ENCODE data around the gene KLHL28. TPM values are rescaled to one million over a fixed set of nuclear protein-coding genes. Genes with fewer than 3 reads are reported as not detected.
"Not testable (repeated sequence)": the region's sequence is repeated elsewhere in the genome, so short reads cannot be mapped to it uniquely, and the experiment has no call there.

The KLHL28 gene
- total RNA-seq, 2 experiments from 2014 or later: 9.7 to 11.0 TPM

- peaks cover 17% of the 10 kb centered on the region for H3K4me1 Mint-ChIP-seq
These were observed 66.0 kb downstream of the KLHL28 start for GRCh38 chr14:44895716-44896115.

GRCh38 chr14:44893535-44893934, 68.2 kb downstream of the KLHL28 start:
- no peak for DNase-seq
- Mint-ChIP-seq H3K4me1 (peaks cover 13% of the 10 kb centered on the region), H3K4me3 (no peak overlapping the region), H3K27me3 (no peaks in the 10 kb centered on the region), H3K27ac (no peak overlapping the region), H3K36me3 (peaks cover 2% of the 10 kb centered on the region), H3K9me3 (peaks cover 2% of the 10 kb centered on the region)

More at GRCh38 chr14:44895716-44896115, 66.0 kb downstream of the KLHL28 start:
- no peak overlapping the region for H3K4me3 Mint-ChIP-seq
- H3K9me3 Mint-ChIP-seq: peaks cover 2% of the 10 kb centered on the region
- H3K36me3 Mint-ChIP-seq: peaks cover 2% of the 10 kb centered on the region
- peak overlapping the region; percentile 16 for H3K27ac Mint-ChIP-seq
- no peak for DNase-seq
- H3K27me3 Mint-ChIP-seq: no peaks in the 10 kb centered on the region

- H3K4me1 Mint-ChIP-seq, H3K36me3 Mint-ChIP-seq, H3K4me3 Mint-ChIP-seq, H3K27me3 Mint-ChIP-seq, H3K9me3 Mint-ChIP-seq: not testable (repeated sequence)
- DNase-seq: peak; percentile 25
- H3K27ac Mint-ChIP-seq: peak overlapping the region; percentile 75
These were observed 69.9 kb downstream of the KLHL28 start for GRCh38 chr14:44891726-44892372.

- Mint-ChIP-seq H3K9me3 (peaks cover 2% of the 10 kb centered on the region), H3K4me3 (no peak overlapping the region), H3K4me1 (peaks cover 8% of the 10 kb centered on the region), H3K27me3 (no peaks in the 10 kb centered on the region), H3K36me3 (peaks cover 2% of the 10 kb centered on the region), H3K27ac (no peak overlapping the region)
- no peak for DNase-seq
These were observed 71.9 kb downstream of the KLHL28 start for GRCh38 chr14:44889595-44890471.

GRCh38 chr14:44887596-44887955, 74.2 kb downstream of the KLHL28 start:
- Mint-ChIP-seq H3K9me3 (peaks cover 4% of the 10 kb centered on the region), H3K27me3 (no peaks in the 10 kb centered on the region), H3K36me3 (peaks cover 2% of the 10 kb centered on the region), H3K4me3 (no peak overlapping the region), H3K4me1 (peaks cover 8% of the 10 kb centered on the region), H3K27ac (no peak overlapping the region)
- no peak for DNase-seq

GRCh38 chr14:44886860-44887595, 74.7 kb downstream of the KLHL28 start:
- Mint-ChIP-seq H3K27me3 (peaks cover 5% of the 10 kb centered on the region), H3K4me1 (peaks cover 6% of the 10 kb centered on the region), H3K36me3 (peaks cover 3% of the 10 kb centered on the region), H3K27ac (no peak overlapping the region), H3K4me3 (no peak overlapping the region), H3K9me3 (peaks cover 7% of the 10 kb centered on the region)
- DNase-seq: no peak

GRCh38 chr14:44880791-44881190, 81.0 kb downstream of the KLHL28 start:
- peaks cover 8% of the 10 kb centered on the region for H3K36me3 Mint-ChIP-seq
- DNase-seq: no peak
- no peaks in the 10 kb centered on the region for H3K4me1 Mint-ChIP-seq
- H3K9me3 Mint-ChIP-seq: peaks cover 21% of the 10 kb centered on the region
- no peak overlapping the region for H3K27ac Mint-ChIP-seq
- peaks cover 18% of the 10 kb centered on the region for H3K27me3 Mint-ChIP-seq
- H3K4me3 Mint-ChIP-seq: no peak overlapping the region

Other genes starting within 250 kb of the KLHL28 start
- 1 to 10 TPM; 6.2 to 7.5 TPM for gene TOGARAM1, start 243 bp upstream of the KLHL28 start, total RNA-seq
- gene PRPF39, start 122.2 kb upstream of the KLHL28 start, total RNA-seq: 10 to 100 TPM; 45.4 to 46.8 TPM
- 10 to 100 TPM; 70.2 to 75.6 TPM for gene FKBP3, start 172.5 kb upstream of the KLHL28 start, total RNA-seq
- 10 to 100 TPM; 11.4 to 13.3 TPM for gene FANCM, start 174.0 kb upstream of the KLHL28 start, total RNA-seq

Measured in activated naive CD8-positive, alpha-beta T cell treated with anti-CD3 and anti-CD28 coated beads for 36 hours (primary cell).